Astrocyte (in vitro differentiated cells and primary cell): ENCODE measurements around the gene ATP8B4. TPM values are rescaled to one million over a fixed set of nuclear protein-coding genes. Genes with fewer than 3 reads are reported as not detected.

Experiments used
- DNase-seq: peaks from one replicate; pipeline ENCODE4 v3.0.0-alpha.2; 2010; ENCODE audit warnings: low read depth
- FAIRE-seq: peaks from 2 replicates; lab custom pipeline; 2011; peaks lifted over from hg19 to GRCh38; lab: Jason Lieb, UNC
- H2AFZ ChIP-seq: 2 replicates; pipeline ENCODE4 v1.6.0; 2012; ENCODE audit warnings: low read depth, low read length, inconsistent platforms
- H3K27ac ChIP-seq: 2 replicates; pipeline ENCODE4 v1.5.1; 2011; ENCODE audit warnings: low read depth, low read length, inconsistent platforms
- H3K27me3 ChIP-seq: 2 replicates; pipeline ENCODE4 v1.6.0; 2011; ENCODE audit warnings: low read length, inconsistent platforms; ENCODE audit not compliant: insufficient read depth
- H3K36me3 ChIP-seq: 2 replicates; pipeline ENCODE4 v1.5.1; 2011; ENCODE audit warnings: low read length, inconsistent platforms; ENCODE audit not compliant: insufficient read depth
- H3K4me1 ChIP-seq: 2 replicates; pipeline ENCODE4 v1.5.1; 2011; ENCODE audit warnings: low read length, inconsistent platforms; ENCODE audit not compliant: insufficient read depth
- H3K4me2 ChIP-seq: 2 replicates; pipeline ENCODE4 v1.6.0; 2012; ENCODE audit warnings: low read length, inconsistent platforms
- H3K4me3 ChIP-seq: 2 replicates; pipeline ENCODE4 v1.5.1; 2011; ENCODE audit warnings: low read depth, mild to moderate bottlenecking, low read length, inconsistent platforms; ENCODE audit not compliant: insufficient read depth
- H3K79me2 ChIP-seq: 2 replicates; pipeline ENCODE4 v1.6.0; 2012; ENCODE audit warnings: mild to moderate bottlenecking, low read length, inconsistent platforms; ENCODE audit not compliant: insufficient read depth
- H3K9ac ChIP-seq: 2 replicates; pipeline ENCODE4 v1.6.0; 2012; ENCODE audit warnings: mild to moderate bottlenecking, low read length, inconsistent platforms
- H3K9me3 ChIP-seq: 2 replicates; pipeline ENCODE4 v1.5.1; 2012; ENCODE audit warnings: low read depth, mild to moderate bottlenecking, low read length, inconsistent platforms; ENCODE audit not compliant: insufficient read depth
- H4K20me1 ChIP-seq: 2 replicates; pipeline ENCODE4 v1.6.0; 2012; ENCODE audit warnings: low read length, inconsistent platforms; ENCODE audit not compliant: insufficient read depth
- H3K27ac Mint-ChIP-seq: one replicate; pipeline ENCODE4 v1.8.0; 2021; ENCODE audit warnings: mild to moderate bottlenecking, mixed read lengths; ENCODE audit not compliant: unreplicated experiment
- H3K27me3 Mint-ChIP-seq: one replicate; pipeline ENCODE4 v1.8.0; 2021; ENCODE audit warnings: low read depth, mixed read lengths; ENCODE audit not compliant: unreplicated experiment
- H3K36me3 Mint-ChIP-seq: one replicate; pipeline ENCODE4 v1.8.0; 2021; ENCODE audit warnings: low read depth, mixed read lengths; ENCODE audit not compliant: unreplicated experiment
- H3K4me1 Mint-ChIP-seq: one replicate; pipeline ENCODE4 v1.8.0; 2021; ENCODE audit warnings: low read depth, mixed read lengths; ENCODE audit not compliant: unreplicated experiment
- H3K4me3 Mint-ChIP-seq: one replicate; pipeline ENCODE4 v1.8.0; 2021; ENCODE audit warnings: mild to moderate bottlenecking, moderate library complexity, mixed read lengths; ENCODE audit not compliant: unreplicated experiment
- H3K9me3 Mint-ChIP-seq: one replicate; pipeline ENCODE4 v1.8.0; 2021; ENCODE audit warnings: mild to moderate bottlenecking, mixed read lengths; ENCODE audit not compliant: unreplicated experiment
- EZH2 ChIP-seq: IDR thresholded peaks from 2 replicates; pipeline ENCODE4 v1.6.1; 2012; ENCODE audit warnings: mild to moderate bottlenecking, low read length, inconsistent platforms; ENCODE audit not compliant: insufficient read depth
- total RNA-seq: library from RNA; stranded (reverse); gene quantifications from 2 replicates; pipeline ENCODE4 v1.2.1, GENCODE V29; 2021
- TF ChIP-seq, protein P1 (sequence below): IDR thresholded peaks from 2 replicates; pipeline ENCODE4 v1.5.1; 2011; ENCODE audit warnings: low read depth, mild to moderate bottlenecking, inconsistent platforms, low read length, moderate library complexity; ENCODE audit not compliant: insufficient read depth

ATP8B4 gene
- total RNA-seq, 1 donor from 2014 or later: 0.23 TPM

DNA sequence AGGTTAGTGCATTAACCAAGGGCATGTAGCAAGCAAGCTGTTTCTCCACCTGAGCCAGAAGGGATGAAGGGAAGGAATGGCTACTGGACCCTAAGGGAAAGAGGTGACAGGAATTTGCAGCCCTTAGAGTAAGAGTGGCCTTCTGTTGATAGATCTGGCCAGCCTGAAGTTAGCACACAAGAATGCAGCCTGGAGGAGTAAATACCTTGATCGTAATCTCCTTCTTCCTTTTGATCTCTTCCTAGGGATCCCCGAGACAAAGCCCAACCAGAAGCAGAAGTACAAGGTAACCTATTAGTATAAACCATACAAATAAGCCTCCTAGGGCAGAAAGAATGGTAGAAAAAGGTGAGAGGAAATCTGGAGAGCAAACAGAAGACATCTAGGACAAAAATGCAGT lies 134.6 kb downstream of the ATP8B4 start:
- Histone ChIP-seq H3K27me3 (peaks cover 2% of the 10 kb centered on the region), H2AFZ (no peak overlapping the region), H4K20me1 (no peaks in the 10 kb centered on the region), H3K79me2 (no peaks in the 10 kb centered on the region), H3K9ac (no peak overlapping the region), H3K4me3 (no peak overlapping the region), H3K4me1 (no peaks in the 10 kb centered on the region), H3K4me2 (no peak overlapping the region), H3K36me3 (no peaks in the 10 kb centered on the region), H3K9me3 (no peaks in the 10 kb centered on the region), H3K27ac (no peak overlapping the region)
- Mint-ChIP-seq H3K4me3 (no peak overlapping the region), H3K9me3 (peaks cover 1% of the 10 kb centered on the region), H3K27me3 (peaks cover 2% of the 10 kb centered on the region), H3K4me1 (no peaks in the 10 kb centered on the region), H3K36me3 (no peaks in the 10 kb centered on the region), H3K27ac (no peak overlapping the region)
- DNase-seq (no peak), FAIRE-seq (no peak)
- no peak for TF ChIP-seq EZH2
- TF ChIP-seq, protein P1, sequence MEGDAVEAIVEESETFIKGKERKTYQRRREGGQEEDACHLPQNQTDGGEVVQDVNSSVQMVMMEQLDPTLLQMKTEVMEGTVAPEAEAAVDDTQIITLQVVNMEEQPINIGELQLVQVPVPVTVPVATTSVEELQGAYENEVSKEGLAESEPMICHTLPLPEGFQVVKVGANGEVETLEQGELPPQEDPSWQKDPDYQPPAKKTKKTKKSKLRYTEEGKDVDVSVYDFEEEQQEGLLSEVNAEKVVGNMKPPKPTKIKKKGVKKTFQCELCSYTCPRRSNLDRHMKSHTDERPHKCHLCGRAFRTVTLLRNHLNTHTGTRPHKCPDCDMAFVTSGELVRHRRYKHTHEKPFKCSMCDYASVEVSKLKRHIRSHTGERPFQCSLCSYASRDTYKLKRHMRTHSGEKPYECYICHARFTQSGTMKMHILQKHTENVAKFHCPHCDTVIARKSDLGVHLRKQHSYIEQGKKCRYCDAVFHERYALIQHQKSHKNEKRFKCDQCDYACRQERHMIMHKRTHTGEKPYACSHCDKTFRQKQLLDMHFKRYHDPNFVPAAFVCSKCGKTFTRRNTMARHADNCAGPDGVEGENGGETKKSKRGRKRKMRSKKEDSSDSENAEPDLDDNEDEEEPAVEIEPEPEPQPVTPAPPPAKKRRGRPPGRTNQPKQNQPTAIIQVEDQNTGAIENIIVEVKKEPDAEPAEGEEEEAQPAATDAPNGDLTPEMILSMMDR: no peak

- no peak overlapping the region for H3K27ac ChIP-seq
- no peak overlapping the region for H3K4me2 ChIP-seq
- H3K9me3 Mint-ChIP-seq: peaks cover 1% of the 10 kb centered on the region
- H3K36me3 ChIP-seq: no peaks in the 10 kb centered on the region
- H3K36me3 Mint-ChIP-seq: no peaks in the 10 kb centered on the region
- H3K27me3 ChIP-seq: peaks cover 2% of the 10 kb centered on the region
- no peak overlapping the region for H3K27ac Mint-ChIP-seq
- no peaks in the 10 kb centered on the region for H3K4me1 ChIP-seq
- TF ChIP-seq EZH2: no peak
- TF ChIP-seq, protein P1: no peak
- peak; percentile 81 for DNase-seq
- peaks cover 2% of the 10 kb centered on the region for H3K27me3 Mint-ChIP-seq
- no peak overlapping the region for H3K9ac ChIP-seq
- H4K20me1 ChIP-seq: no peaks in the 10 kb centered on the region
- H3K4me3 Mint-ChIP-seq: no peak overlapping the region
- no peaks in the 10 kb centered on the region for H3K4me1 Mint-ChIP-seq
- H3K9me3 ChIP-seq: no peaks in the 10 kb centered on the region
- FAIRE-seq: no peak
- H3K4me3 ChIP-seq: no peak overlapping the region
- no peaks in the 10 kb centered on the region for H3K79me2 ChIP-seq
- no peak overlapping the region for H2AFZ ChIP-seq
Observed at GRCh38 chr15:49982584-49982983, 136.4 kb downstream of the ATP8B4 start.

DNA sequence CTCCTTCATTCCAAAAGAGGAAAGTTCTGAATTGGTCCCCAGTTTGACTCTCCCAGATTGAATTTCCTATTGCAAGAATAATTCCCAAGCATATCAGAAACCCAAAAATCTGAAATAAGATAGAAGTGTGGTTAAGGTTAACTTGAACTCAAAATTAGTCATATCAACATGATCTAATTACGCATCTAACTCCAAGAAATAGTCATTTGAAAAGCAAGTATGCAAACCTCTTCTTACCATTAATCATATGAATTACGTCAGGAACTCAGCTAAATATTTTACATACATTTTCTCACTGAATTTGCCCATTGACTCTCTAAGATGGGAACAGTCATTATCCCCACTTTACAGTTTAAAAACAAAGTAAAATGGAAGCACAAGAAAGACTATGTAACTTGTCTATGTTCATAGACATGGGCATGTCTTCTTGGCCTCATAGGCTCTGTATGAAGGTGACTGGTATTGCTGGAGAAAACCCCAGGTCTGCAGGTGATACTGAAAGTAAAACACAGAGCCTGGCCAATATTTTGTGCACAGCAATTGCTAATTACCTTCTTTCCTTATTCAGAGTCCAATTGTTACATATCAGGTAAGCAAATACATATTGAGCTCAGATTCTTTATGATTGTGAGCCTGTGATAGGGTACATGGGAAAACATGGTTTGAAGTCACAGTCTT lies 139.2 kb downstream of the ATP8B4 start:
- no peaks in the 10 kb centered on the region for H3K36me3 Mint-ChIP-seq
- no peak overlapping the region for H3K27ac Mint-ChIP-seq
- Histone ChIP-seq H3K27me3 (no peaks in the 10 kb centered on the region), H3K4me3 (no peak overlapping the region), H3K79me2 (no peaks in the 10 kb centered on the region), H3K9ac (no peak overlapping the region), H2AFZ (no peak overlapping the region), H3K4me2 (no peak overlapping the region), H3K27ac (no peak overlapping the region), H3K9me3 (no peaks in the 10 kb centered on the region), H4K20me1 (no peaks in the 10 kb centered on the region), H3K36me3 (no peaks in the 10 kb centered on the region), H3K4me1 (no peaks in the 10 kb centered on the region)
- H3K9me3 Mint-ChIP-seq: peaks cover 1% of the 10 kb centered on the region
- H3K27me3 Mint-ChIP-seq: peaks cover 2% of the 10 kb centered on the region
- DNase-seq: peak; percentile 69
- FAIRE-seq: no peak
- no peaks in the 10 kb centered on the region for H3K4me1 Mint-ChIP-seq
- H3K4me3 Mint-ChIP-seq: no peak overlapping the region
- no peak for TF ChIP-seq EZH2
- TF ChIP-seq, protein P1: no peak
